Mesodermal cell (in vitro differentiated cells): Measurements from ENCODE around the gene HDDC3.
A peak's percentile ranks its signal among the peaks of the same experiment; 100 is the strongest.
"Not testable (repeated sequence)": the region's sequence is repeated elsewhere in the genome, so short reads cannot be mapped to it uniquely, and the experiment has no call there.

ENCODE experiments used
- H3K27ac ChIP-seq: 2 replicates; pipeline ENCODE4 v1.7.0; 2013; ENCODE audit warnings: mild to moderate bottlenecking, low read depth, low read length, moderate library complexity; ENCODE audit not compliant: severe bottlenecking
- H3K36me3 ChIP-seq: 2 replicates; pipeline ENCODE4 v1.7.1; 2013; ENCODE audit warnings: mild to moderate bottlenecking, low read length, moderate library complexity; ENCODE audit not compliant: control insufficient read depth, insufficient read depth
- H3K4me1 ChIP-seq: one replicate; pipeline ENCODE4 v1.7.1; 2013; ENCODE audit warnings: mild to moderate bottlenecking, low read length; ENCODE audit not compliant: insufficient read depth, control insufficient read depth, poor library complexity, severe bottlenecking
- H3K4me3 ChIP-seq: 2 replicates; pipeline ENCODE4 v1.7.0; 2013; ENCODE audit warnings: low read length, control low read depth, mild to moderate bottlenecking; ENCODE audit not compliant: insufficient read depth, poor library complexity, severe bottlenecking; ENCODE audit errors: extremely low read depth
- H3K9me3 ChIP-seq: 2 replicates; pipeline ENCODE4 v1.7.1; 2013; ENCODE audit warnings: mild to moderate bottlenecking, low read length, moderate library complexity; ENCODE audit not compliant: control insufficient read depth
- WGBS, 2 experiments: methylation state at CpG; one replicate each; pipeline ENCODE4 v1.1.5; 2013; ENCODE audit warnings: missing lambda C conversion rate in 2 of 2; ENCODE audit not compliant: insufficient coverage in 2 of 2; 5-methylcytosine and 5-hydroxymethylcytosine counted together

HDDC3 gene

GRCh38 chr15:90928106-90928505, 4.2 kb downstream of the HDDC3 start:
- H3K27ac ChIP-seq, H3K4me3 ChIP-seq, H3K36me3 ChIP-seq, H3K9me3 ChIP-seq, H3K4me1 ChIP-seq: not testable (repeated sequence)
- 87 to 93% methylated on average over 4 to 6 of the region's 7 CpGs for WGBS, 2 experiments

GRCh38 chr15:90926766-90927165, 5.6 kb downstream of the HDDC3 start:
- H3K9me3 ChIP-seq, H3K36me3 ChIP-seq, H3K27ac ChIP-seq, H3K4me1 ChIP-seq, H3K4me3 ChIP-seq: not testable (repeated sequence)
- WGBS, 2 experiments: 95 to 96% methylated on average over 9 of the region's 10 CpGs

GRCh38 chr15:90924375-90924774, 8.0 kb downstream of the HDDC3 start:
- H3K9me3 ChIP-seq: no peaks in the 10 kb centered on the region
- WGBS, 2 experiments: 92 to 98% methylated on average over 4 of the region's 5 CpGs
- H3K27ac ChIP-seq: no peak overlapping the region
- peaks cover 18% of the 10 kb centered on the region for H3K36me3 ChIP-seq
- no peaks in the 10 kb centered on the region for H3K4me1 ChIP-seq
- H3K4me3 ChIP-seq: no peak overlapping the region

GRCh38 chr15:90922712-90923322, 9.5 kb downstream of the HDDC3 start:
- peaks cover 30% of the 10 kb centered on the region for H3K36me3 ChIP-seq
- H3K27ac ChIP-seq, H3K4me3 ChIP-seq, H3K4me1 ChIP-seq, H3K9me3 ChIP-seq: not testable (repeated sequence)
- WGBS, 2 experiments: 90 to 96% methylated on average over 4 to 5 of the region's 7 CpGs

DNA sequence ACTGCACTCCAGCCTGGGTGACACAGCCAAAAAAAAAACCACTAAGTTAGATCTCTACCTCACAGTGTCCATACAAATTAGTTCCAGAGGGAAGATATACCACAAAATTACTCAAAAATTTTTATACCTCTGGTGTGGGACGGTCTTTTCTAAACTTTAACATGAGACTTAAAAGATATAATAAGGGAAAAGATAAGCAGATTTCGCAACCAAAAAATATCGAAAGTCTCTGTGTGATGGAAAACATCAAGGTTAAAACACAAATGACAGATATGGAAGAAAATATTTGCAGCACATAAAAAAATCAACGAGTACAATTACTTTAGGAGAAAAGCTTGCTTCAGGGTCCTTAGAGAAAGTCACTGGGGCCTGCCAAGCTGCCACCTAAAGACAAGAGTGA, 10.5 kb downstream of the HDDC3 start:
- no peak overlapping the region for H3K4me3 ChIP-seq

DNA sequence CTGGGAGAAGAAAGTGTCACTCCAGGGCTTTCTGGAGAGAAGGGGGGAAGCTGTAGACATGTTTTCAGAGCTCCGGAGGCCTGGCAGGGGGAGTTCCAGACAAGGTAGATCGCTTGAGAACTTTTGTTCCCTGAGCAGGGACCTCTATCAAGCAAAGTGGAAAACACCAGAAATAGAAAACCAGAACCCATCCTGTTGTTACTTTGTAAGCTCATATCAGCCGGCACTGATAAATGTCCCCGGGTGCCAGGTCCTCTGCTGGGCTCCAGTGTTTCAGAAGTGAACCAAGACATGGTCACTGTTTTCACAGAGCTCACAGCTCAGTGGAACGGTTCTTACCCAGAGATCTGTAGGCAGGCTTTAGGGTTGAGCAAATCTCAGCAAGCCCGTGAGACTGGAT, 13.5 kb downstream of the HDDC3 start:
- H3K36me3 ChIP-seq: peaks cover 30% of the 10 kb centered on the region
- peaks cover 10% of the 10 kb centered on the region for H3K4me1 ChIP-seq
- no peak overlapping the region for H3K4me3 ChIP-seq
- no peak overlapping the region for H3K27ac ChIP-seq
- H3K9me3 ChIP-seq: no peaks in the 10 kb centered on the region
- WGBS, 2 experiments: 96 to 98% methylated on average over 6 of the region's 6 CpGs

More for the DNA sequence above, 10.5 kb downstream of the HDDC3 start:
- no peaks in the 10 kb centered on the region for H3K4me1 ChIP-seq
- peaks cover 30% of the 10 kb centered on the region for H3K36me3 ChIP-seq
- no peak overlapping the region for H3K27ac ChIP-seq
- 100% methylated on average over 1 of the region's 4 CpGs; no CpG with 5 or more reads in 1 of the 2 experiments for WGBS, 2 experiments
- H3K9me3 ChIP-seq: no peaks in the 10 kb centered on the region

- Histone ChIP-seq H3K9me3 (no peaks in the 10 kb centered on the region), H3K4me3 (no peak overlapping the region), H3K36me3 (peaks cover 37% of the 10 kb centered on the region), H3K27ac (no peak overlapping the region), H3K4me1 (peaks cover 10% of the 10 kb centered on the region)
- WGBS, 2 experiments: 95 to 98% methylated on average over 15 to 23 of the region's 23 CpGs
Measured at GRCh38 chr15:90918034-90918788, 14.1 kb downstream of the HDDC3 start.

GRCh38 chr15:90917569-90917968, 14.8 kb downstream of the HDDC3 start:
- Histone ChIP-seq H3K36me3 (peaks cover 43% of the 10 kb centered on the region), H3K4me1 (peaks cover 10% of the 10 kb centered on the region), H3K4me3 (no peak overlapping the region), H3K9me3 (no peaks in the 10 kb centered on the region), H3K27ac (no peak overlapping the region)
- WGBS, 2 experiments: 90 to 97% methylated on average over 10 to 12 of the region's 12 CpGs

DNA sequence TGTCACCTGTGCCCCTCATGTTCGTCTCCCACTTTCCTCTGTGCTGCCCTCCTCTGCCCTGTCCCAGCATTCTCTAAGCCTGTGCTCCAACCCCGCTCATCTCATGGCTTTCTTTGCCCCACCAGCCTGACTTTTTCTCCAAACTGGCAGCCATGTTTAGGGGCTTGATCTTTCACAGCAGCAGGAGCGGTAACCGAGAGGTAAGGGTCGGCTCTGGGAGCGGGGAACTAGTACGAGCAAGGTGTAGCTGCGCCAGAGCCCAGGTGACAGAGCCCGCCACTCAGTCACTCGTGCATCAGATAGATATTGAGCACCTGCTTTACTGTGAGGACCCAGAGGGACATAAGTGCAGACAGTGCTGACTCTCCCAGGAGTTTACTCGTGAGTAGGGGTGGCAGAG, 15.9 kb downstream of the HDDC3 start:
- Histone ChIP-seq H3K36me3 (peaks cover 53% of the 10 kb centered on the region), H3K4me3 (no peak overlapping the region), H3K27ac (no peak overlapping the region), H3K9me3 (no peaks in the 10 kb centered on the region), H3K4me1 (peaks cover 10% of the 10 kb centered on the region)
- WGBS, 2 experiments: 92% methylated on average over 10 to 11 of the region's 11 CpGs

- Histone ChIP-seq H3K9me3 (no peaks in the 10 kb centered on the region), H3K36me3 (peaks cover 52% of the 10 kb centered on the region), H3K4me1 (peaks cover 10% of the 10 kb centered on the region), H3K27ac (peak overlapping the region; percentile 1), H3K4me3 (no peak overlapping the region)
- WGBS, 2 experiments: 80% methylated on average over 13 to 24 of the region's 25 CpGs
Measured at GRCh38 chr15:90915808-90916440, 16.4 kb downstream of the HDDC3 start.
